ENCODE measurements around the gene EGF.

Gene EGF

GRCh38 chr4:110019153-110019552 is 106.5 kb downstream of the EGF start:
- H3K4me3 ChIP-seq (ENCODE audit: low read depth, low read length), result no peak overlapping the region
- no peak for DNase-seq (ENCODE audit: low read depth)
- no peak for TF ChIP-seq CTCF (IDR thresholded peaks at IDR 0.05; ENCODE audit: control insufficient read depth, extremely low read depth, insufficient read depth)

GRCh38 chr4:110020139-110020538 is 107.5 kb downstream of the EGF start:
- H3K4me3 ChIP-seq (ENCODE audit: low read depth, low read length), result no peak overlapping the region
- no peak for TF ChIP-seq CTCF (IDR thresholded peaks at IDR 0.05; ENCODE audit: control insufficient read depth, extremely low read depth, insufficient read depth)
- DNase-seq (ENCODE audit: low read depth), result no peak

- DNase-seq (ENCODE audit: low read depth), result no peak
- H3K4me3 ChIP-seq (ENCODE audit: low read depth, low read length), result no peak overlapping the region
- TF ChIP-seq CTCF (IDR thresholded peaks at IDR 0.05; ENCODE audit: control insufficient read depth, extremely low read depth, insufficient read depth), result no peak
Observed at GRCh38 chr4:110020646-110021443, 108.2 kb downstream of the EGF start.

GRCh38 chr4:110022457-110022856 is 109.8 kb downstream of the EGF start:
- DNase-seq (ENCODE audit: low read depth), result no peak
- no peak for TF ChIP-seq CTCF (IDR thresholded peaks at IDR 0.05; ENCODE audit: control insufficient read depth, extremely low read depth, insufficient read depth)
- no peak overlapping the region for H3K4me3 ChIP-seq (ENCODE audit: low read depth, low read length)

GRCh38 chr4:110025056-110025455 is 112.4 kb downstream of the EGF start:
- TF ChIP-seq CTCF (IDR thresholded peaks at IDR 0.05; ENCODE audit: control insufficient read depth, extremely low read depth, insufficient read depth), result no peak
- no peak overlapping the region for H3K4me3 ChIP-seq (ENCODE audit: low read depth, low read length)
- DNase-seq (ENCODE audit: low read depth), result peak; percentile 3

GRCh38 chr4:110025718-110026117 is 113.0 kb downstream of the EGF start:
- TF ChIP-seq CTCF (IDR thresholded peaks at IDR 0.05; ENCODE audit: control insufficient read depth, extremely low read depth, insufficient read depth), result no peak
- H3K4me3 ChIP-seq (ENCODE audit: low read depth, low read length), result no peak overlapping the region
- no peak for DNase-seq (ENCODE audit: low read depth)

- DNase-seq (ENCODE audit: low read depth), result no peak
- no peak for TF ChIP-seq CTCF (IDR thresholded peaks at IDR 0.05; ENCODE audit: control insufficient read depth, extremely low read depth, insufficient read depth)
- no peak overlapping the region for H3K4me3 ChIP-seq (ENCODE audit: low read depth, low read length)
Observed at GRCh38 chr4:110032603-110033002, 119.9 kb downstream of the EGF start.

Measured in LNCaP clone FGC (cell line).